Stomach (tissue), 9 donors: ENCODE data around the gene MEP1B. TPM values are rescaled to one million over a fixed set of nuclear protein-coding genes. Genes with fewer than 3 reads are reported as not detected.

Source experiments
- DNase-seq, 2 donors: peaks; one replicate each; pipeline versions ENCODE4 v3.0.0 to v3.0.0-alpha.2; 2013 to 2019
- H3K27ac ChIP-seq, 5 donors: fragments of 200-600 bp in 4 of 5; sonication (generic) in 4 of 5; one replicate each; pipeline ENCODE4 v1.5.1; 2013 to 2019; ENCODE audit warnings: mild to moderate bottlenecking in 1 of 5, moderate library complexity in 1 of 5
- H3K27me3 ChIP-seq, 3 donors: fragments of 200-600 bp; sonication (generic); one replicate each; pipeline ENCODE4 v1.5.1; 2017 to 2019; ENCODE audit warnings: mixed run types in 1 of 3
- H3K36me3 ChIP-seq, 4 donors: fragments of 200-600 bp; sonication (generic); 1 replicate in 3 of 4; 2 replicates in 1 of 4; pipeline ENCODE4 v1.5.1; 2016 to 2019
- H3K4me1 ChIP-seq, 4 donors: fragments of 200-600 bp; sonication (generic); one replicate each; pipeline ENCODE4 v1.5.1; 2016 to 2019
- H3K4me3 ChIP-seq, 4 donors: fragments of 200-600 bp; sonication (generic) in 3 of 4; one replicate each; pipeline ENCODE4 v1.5.1; 2016 to 2019; ENCODE audit warnings: mild to moderate bottlenecking in 1 of 4
- H3K9me3 ChIP-seq, 4 donors: fragments of 200-600 bp; sonication (generic); one replicate each; pipeline ENCODE4 v1.5.1; 2016 to 2019
- EP300 ChIP-seq: sonication (generic); formaldehyde crosslinking; IDR thresholded peaks from one replicate; pipeline ENCODE4 v1.6.1; 2017; ENCODE audit warnings: antibody characterized with exemption
- POLR2A ChIP-seq, 4 donors: fragments of 450-650 bp; IDR thresholded peaks; one replicate each; pipeline ENCODE4 v1.6.1; 2016; ENCODE audit warnings: antibody characterized with exemption in 4 of 4, control low read depth in 2 of 4, mild to moderate bottlenecking in 1 of 4, moderate library complexity in 1 of 4
- POLR2AphosphoS5 ChIP-seq, 3 donors: sonication (generic); formaldehyde crosslinking; IDR thresholded peaks; one replicate each; pipeline ENCODE4 v1.6.1; 2016; ENCODE audit warnings: antibody characterized with exemption in 3 of 3
- WGBS, 5 donors: extraction: QIAGEN DNeasy Blood & Tissue Kit in 3 of 5; methylation state at CpG; one replicate each; pipeline versions ENCODE4 v1.1.5 to v1.1.7; 2013 to 2018; 5-methylcytosine and 5-hydroxymethylcytosine counted together
- intact Hi-C: fragments of 100-400 bp; cut with DNase I; formaldehyde crosslinking; loops from one replicate; pipeline ENCODE4 v1.15.1; 2023; ENCODE audit warnings: low total_unique reads
- polyA plus RNA-seq, 3 donors: library from polyadenylated mRNA; stranded (reverse); fragments of 200-250 nt; gene quantifications; one replicate each; pipeline ENCODE4 v1.2.3, GENCODE V29; 2013
- total RNA-seq, 5 donors: library from RNA; depleted of rRNA; stranded (reverse); fragments of >200 nt; gene quantifications; one replicate each; pipeline versions ENCODE4 v1.1.0 to v1.2.3, GENCODE V29; 2014 to 2016
- TF ChIP-seq, protein P1 (sequence below), 7 experiments: fragments of 450-650 bp in 4 of 7; fragments of 200-600 bp in 3 of 7; sonication (generic) in 3 of 7; IDR thresholded peaks; one replicate each; pipeline ENCODE4 v1.5.1; 2016 to 2019; ENCODE audit warnings: antibody characterized with exemption in 7 of 7, control low read depth in 2 of 7, mild to moderate bottlenecking in 1 of 7
- donor health status: healthy with polysubstance abuse.
- donor health status: Bipolar disorder and iron deficiency.
- donor health status: healthy.

MEP1B gene
- total and polyA plus RNA-seq, 8 donors = 1.1 TPM; not detected in 7

DNA sequence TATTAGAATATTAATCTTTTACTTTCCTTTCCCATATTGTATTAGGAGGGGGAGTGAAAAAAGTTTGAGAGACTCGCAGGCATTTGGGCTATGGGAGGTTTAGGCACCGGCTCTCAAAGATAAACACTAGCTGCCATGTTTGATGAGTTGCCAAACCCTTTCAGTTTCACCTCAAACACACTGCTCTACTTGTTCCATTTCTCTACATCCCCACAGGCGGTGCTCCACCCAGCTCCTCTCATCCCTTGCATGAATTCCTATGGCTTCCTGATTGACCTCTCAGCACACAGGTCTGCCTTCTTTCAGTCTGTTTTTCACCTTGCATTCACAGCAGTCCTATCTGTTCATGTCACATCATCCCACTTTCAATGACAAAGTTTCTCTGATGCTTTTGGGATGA, 65.7 kb downstream of the MEP1B start:
- no peaks in the 10 kb centered on the region for H3K36me3 ChIP-seq
- no peak for DNase-seq
- no peak overlapping the region for H3K27ac ChIP-seq
- no peaks in the 10 kb centered on the region for H3K9me3 ChIP-seq
- WGBS, 5 donors = 54 to 69% (median 56%) methylated on average over 3 of the region's 3 CpGs
- no peak overlapping the region for H3K4me3 ChIP-seq
- intact Hi-C loops = no loop called here
- H3K27me3 ChIP-seq = no peaks in the 10 kb centered on the region
- H3K4me1 ChIP-seq = no peaks in the 10 kb centered on the region
- TF ChIP-seq POLR2A (IDR thresholded peaks at IDR 0.05) (no peak), EP300 (no peak), POLR2AphosphoS5 (IDR thresholded peaks at IDR 0.05) (no peak)
- TF ChIP-seq, protein P1, sequence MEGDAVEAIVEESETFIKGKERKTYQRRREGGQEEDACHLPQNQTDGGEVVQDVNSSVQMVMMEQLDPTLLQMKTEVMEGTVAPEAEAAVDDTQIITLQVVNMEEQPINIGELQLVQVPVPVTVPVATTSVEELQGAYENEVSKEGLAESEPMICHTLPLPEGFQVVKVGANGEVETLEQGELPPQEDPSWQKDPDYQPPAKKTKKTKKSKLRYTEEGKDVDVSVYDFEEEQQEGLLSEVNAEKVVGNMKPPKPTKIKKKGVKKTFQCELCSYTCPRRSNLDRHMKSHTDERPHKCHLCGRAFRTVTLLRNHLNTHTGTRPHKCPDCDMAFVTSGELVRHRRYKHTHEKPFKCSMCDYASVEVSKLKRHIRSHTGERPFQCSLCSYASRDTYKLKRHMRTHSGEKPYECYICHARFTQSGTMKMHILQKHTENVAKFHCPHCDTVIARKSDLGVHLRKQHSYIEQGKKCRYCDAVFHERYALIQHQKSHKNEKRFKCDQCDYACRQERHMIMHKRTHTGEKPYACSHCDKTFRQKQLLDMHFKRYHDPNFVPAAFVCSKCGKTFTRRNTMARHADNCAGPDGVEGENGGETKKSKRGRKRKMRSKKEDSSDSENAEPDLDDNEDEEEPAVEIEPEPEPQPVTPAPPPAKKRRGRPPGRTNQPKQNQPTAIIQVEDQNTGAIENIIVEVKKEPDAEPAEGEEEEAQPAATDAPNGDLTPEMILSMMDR (IDR thresholded peaks at IDR 0.05) = no peak

DNA sequence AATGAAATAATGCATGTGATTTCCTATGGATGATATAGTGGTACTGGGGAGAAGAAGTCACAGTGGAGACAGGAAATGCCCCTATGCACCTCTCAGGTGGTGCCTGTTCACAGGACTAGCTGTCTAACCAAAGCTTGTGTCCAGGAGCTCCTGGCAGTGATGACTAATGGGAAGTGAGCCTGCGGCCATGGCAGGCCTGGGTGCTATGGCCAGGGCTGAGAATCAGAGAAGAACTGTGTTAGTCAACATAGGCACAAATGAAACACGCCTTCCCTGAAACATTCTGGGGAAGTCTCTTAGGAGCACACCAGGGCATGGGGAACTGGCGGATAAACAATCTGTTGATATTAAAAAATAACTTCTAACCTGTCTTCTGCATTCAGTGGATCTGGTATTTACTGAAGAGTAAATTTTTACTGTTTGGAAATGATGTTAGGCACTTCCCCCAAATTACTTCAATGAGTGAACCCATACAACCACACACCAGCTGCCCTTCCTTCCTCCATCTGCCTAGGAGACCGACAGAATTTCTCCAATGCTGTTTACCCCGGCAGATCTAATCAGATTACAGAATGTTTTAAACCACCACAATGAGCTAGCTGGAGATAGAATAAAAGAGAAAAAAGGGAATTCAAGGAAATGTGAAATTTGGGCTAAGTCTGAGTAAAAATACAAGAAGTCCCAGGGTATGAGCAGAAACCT, 67.4 kb downstream of the MEP1B start:
- Histone ChIP-seq H3K9me3 (no peaks in the 10 kb centered on the region), H3K36me3 (no peaks in the 10 kb centered on the region), H3K27ac (no peak overlapping the region), H3K4me1 (no peaks in the 10 kb centered on the region), H3K27me3 (no peaks in the 10 kb centered on the region), H3K4me3 (no peak overlapping the region)
- 60 to 72% (median 66%) methylated on average over 5 of the region's 5 CpGs for WGBS, 5 donors
- TF ChIP-seq POLR2AphosphoS5 (IDR thresholded peaks at IDR 0.05) (no peak), POLR2A (IDR thresholded peaks at IDR 0.05) (no peak), EP300 (no peak)
- TF ChIP-seq, protein P1 (IDR thresholded peaks at IDR 0.05) = no peak
- DNase-seq = no peak
- intact Hi-C loops = no loop called here

DNA sequence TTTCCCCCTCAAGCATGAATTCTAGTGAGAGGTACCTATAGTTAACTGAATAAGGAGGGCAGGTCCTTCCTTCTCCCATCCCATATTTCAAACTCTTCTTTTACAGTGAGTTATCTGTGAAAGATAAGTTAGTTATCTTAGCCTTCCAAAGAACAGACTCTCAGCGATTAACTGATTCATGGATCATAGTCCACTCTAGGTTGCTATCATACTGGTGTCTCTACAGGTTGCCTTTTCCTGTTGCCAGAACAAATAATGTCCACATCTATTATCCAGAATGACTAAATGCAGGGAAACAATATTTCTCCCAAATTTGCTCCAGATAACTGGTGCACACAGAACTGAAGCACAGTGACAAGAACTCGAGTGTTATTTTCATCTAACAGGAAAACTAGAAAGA, 68.3 kb downstream of the MEP1B start:
- no peak for TF ChIP-seq POLR2A (IDR thresholded peaks at IDR 0.05)
- TF ChIP-seq POLR2AphosphoS5 (IDR thresholded peaks at IDR 0.05) = no peak
- no peak for TF ChIP-seq EP300
- TF ChIP-seq, protein P1 (IDR thresholded peaks at IDR 0.05) = no peak
- no peak for DNase-seq
- Histone ChIP-seq H3K9me3 (no peaks in the 10 kb centered on the region), H3K4me1 (no peaks in the 10 kb centered on the region), H3K36me3 (no peaks in the 10 kb centered on the region), H3K4me3 (no peak overlapping the region), H3K27ac (no peak overlapping the region), H3K27me3 (no peaks in the 10 kb centered on the region)
- WGBS, 5 donors = 65 to 76% (median 70%) methylated on average over 2 of the region's 2 CpGs
- intact Hi-C loops = no loop called here

DNA sequence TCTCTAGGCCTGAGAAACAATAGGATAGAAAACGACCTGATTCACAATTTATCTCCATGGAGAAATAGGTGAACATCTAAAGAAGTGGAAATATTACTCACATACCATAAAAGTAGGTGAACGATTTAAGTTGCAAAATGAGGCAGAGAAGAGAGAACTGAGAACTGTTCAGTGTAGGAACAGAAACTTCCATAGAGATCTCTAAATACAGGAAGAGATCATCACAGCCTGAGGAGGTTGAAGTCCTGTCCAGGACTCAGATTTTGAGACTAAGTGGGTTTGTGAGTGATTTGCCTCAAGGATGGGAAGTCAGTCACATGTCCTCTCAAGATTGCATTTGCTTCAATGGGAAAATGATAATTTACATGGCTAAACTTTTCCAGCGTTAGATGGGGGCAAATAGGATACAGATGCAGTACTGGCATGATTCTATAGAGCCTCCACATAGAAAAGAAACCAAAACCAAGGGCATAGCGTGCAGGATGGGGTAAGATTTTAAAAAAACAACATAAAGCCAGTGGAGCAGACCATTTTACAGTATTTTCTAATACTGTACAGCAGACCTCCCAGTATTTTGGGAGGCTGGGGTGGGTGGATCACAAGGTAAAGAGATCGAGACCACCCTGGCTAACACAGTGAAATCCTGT, 68.8 kb downstream of the MEP1B start:
- Histone ChIP-seq H3K27ac (no peak overlapping the region), H3K4me3 (no peak overlapping the region), H3K4me1 (no peaks in the 10 kb centered on the region), H3K9me3 (no peaks in the 10 kb centered on the region), H3K27me3 (no peaks in the 10 kb centered on the region), H3K36me3 (no peaks in the 10 kb centered on the region)
- DNase-seq = no peak
- no peak for TF ChIP-seq POLR2AphosphoS5 (IDR thresholded peaks at IDR 0.05)
- TF ChIP-seq POLR2A (IDR thresholded peaks at IDR 0.05) = no peak
- TF ChIP-seq EP300 = no peak
- TF ChIP-seq, protein P1 (IDR thresholded peaks at IDR 0.05) = no peak
- 69 to 81% (median 78%) methylated on average over 5 of the region's 5 CpGs for WGBS, 5 donors
- intact Hi-C loops = no loop called here
